PFSK-1 (cell line): ENCODE data around the gene LCOR.

Source experiments
- POLR2AphosphoS5 ChIP-seq: IDR thresholded peaks from 2 replicates; pipeline ENCODE4 v1.6.1; 2012; ENCODE audit warnings: low read depth, mild to moderate bottlenecking, control low read depth, low read length, moderate library complexity
- REST ChIP-seq, 2 experiments: IDR thresholded peaks; 2 replicates each; pipeline versions ENCODE4 v1.6.1 to v1.8.0; 2011 to 2012; ENCODE audit warnings: low read depth in 2 of 2, low read length in 2 of 2, control low read depth in 1 of 2, inconsistent platforms in 1 of 2, mild to moderate bottlenecking in 1 of 2, moderate library complexity in 1 of 2; ENCODE audit not compliant: insufficient read depth in 1 of 2
- SIN3A ChIP-seq: IDR thresholded peaks from 2 replicates; pipeline ENCODE4 v1.6.1; 2012; ENCODE audit warnings: mild to moderate bottlenecking, low read length, moderate library complexity, borderline replicate concordance; ENCODE audit not compliant: insufficient read depth
- TAF1 ChIP-seq: IDR thresholded peaks from 2 replicates; pipeline ENCODE4 v1.6.1; 2012; ENCODE audit warnings: low read length, control low read depth, borderline replicate concordance; ENCODE audit not compliant: insufficient read depth

GRCh38 chr10:96846926-96847325 lies 14.8 kb downstream of the LCOR start:
- no peak for TF ChIP-seq TAF1
- TF ChIP-seq POLR2AphosphoS5: no peak
- TF ChIP-seq REST (IDR thresholded peaks at IDR 0.05; ENCODE audit: insufficient read depth in 1 of 2, low read depth in 2 of 2, low read length in 2 of 2): no peak
- no peak for TF ChIP-seq SIN3A
